HEK293 (cell line): ENCODE measurements around the gene BORCS5.
"Not testable (repeated sequence)": the region's sequence is repeated elsewhere in the genome, so short reads cannot be mapped to it uniquely, and the experiment has no call there.

Experiments used
- BCL11A ChIP-seq: fragments of 450-650 bp; formaldehyde crosslinking; IDR thresholded peaks from 2 replicates; pipeline ENCODE4 v1.5.1; 2016; ENCODE audit warnings: low read depth, missing biosample characterization, missing genetic modification characterization
- CTCF ChIP-seq: fragments of 450-650 bp; formaldehyde crosslinking; IDR thresholded peaks from 2 replicates; pipeline ENCODE4 v1.5.1; 2016; ENCODE audit warnings: missing biosample characterization, missing genetic modification characterization
- MEIS1 ChIP-seq: sonication (generic); formaldehyde crosslinking; IDR thresholded peaks from 2 replicates; pipeline ENCODE4 v1.8.1; 2022; ENCODE audit warnings: missing genetic modification reagents, mild to moderate bottlenecking, borderline replicate concordance
- ZBTB1 ChIP-seq: fragments of 450-650 bp; formaldehyde crosslinking; IDR thresholded peaks from 2 replicates; pipeline ENCODE4 v1.5.1; 2016; ENCODE audit warnings: missing biosample characterization, missing genetic modification characterization
- ZBTB49 ChIP-seq: fragments of 450-650 bp; formaldehyde crosslinking; IDR thresholded peaks from 2 replicates; pipeline ENCODE4 v1.5.1; 2016; ENCODE audit warnings: missing biosample characterization, missing genetic modification characterization, low read depth
- ZNF133 ChIP-seq: fragments of 450-650 bp; formaldehyde crosslinking; IDR thresholded peaks from 2 replicates; pipeline ENCODE4 v1.5.1; 2016; ENCODE audit warnings: missing biosample characterization, missing genetic modification characterization
- ZNF350 ChIP-seq: fragments of 450-650 bp; formaldehyde crosslinking; IDR thresholded peaks from 2 replicates; pipeline ENCODE4 v1.5.0; 2017; ENCODE audit warnings: missing biosample characterization, mild to moderate bottlenecking, missing genetic modification characterization
- ZNF426 ChIP-seq: fragments of 450-650 bp; formaldehyde crosslinking; IDR thresholded peaks from 2 replicates; pipeline ENCODE4 v1.5.1; 2017; ENCODE audit warnings: missing biosample characterization, missing genetic modification characterization, mild to moderate bottlenecking, inconsistent platforms, moderate library complexity
- ZNF48 ChIP-seq: fragments of 450-650 bp; formaldehyde crosslinking; IDR thresholded peaks from 2 replicates; pipeline ENCODE4 v1.5.1; 2016; ENCODE audit warnings: missing biosample characterization, missing genetic modification characterization

- not testable (repeated sequence) for TF ChIP-seq CTCF (tag by site-specific recombination); MEIS1; ZBTB49 (tag by site-specific recombination); ZBTB1 (tag by site-specific recombination); ZNF48 (tag by site-specific recombination); ZNF133 (tag by site-specific recombination); BCL11A (tag by site-specific recombination); ZNF426 (tag by site-specific recombination); ZNF350 (tag by site-specific recombination)
Measured at GRCh38 chr12:12471982-12472961, 115.4 kb downstream of the BORCS5 start.
